PFSK-1 (cell line): Measurements from ENCODE around the gene CHMP6.

Source experiments
- POLR2AphosphoS5 ChIP-seq: IDR thresholded peaks from 2 replicates; pipeline ENCODE4 v1.6.1; 2012; ENCODE audit warnings: low read depth, mild to moderate bottlenecking, control low read depth, low read length, moderate library complexity
- SIN3A ChIP-seq: IDR thresholded peaks from 2 replicates; pipeline ENCODE4 v1.6.1; 2012; ENCODE audit warnings: mild to moderate bottlenecking, low read length, moderate library complexity, borderline replicate concordance; ENCODE audit not compliant: insufficient read depth
- TAF1 ChIP-seq: IDR thresholded peaks from 2 replicates; pipeline ENCODE4 v1.6.1; 2012; ENCODE audit warnings: low read length, control low read depth, borderline replicate concordance; ENCODE audit not compliant: insufficient read depth

DNA sequence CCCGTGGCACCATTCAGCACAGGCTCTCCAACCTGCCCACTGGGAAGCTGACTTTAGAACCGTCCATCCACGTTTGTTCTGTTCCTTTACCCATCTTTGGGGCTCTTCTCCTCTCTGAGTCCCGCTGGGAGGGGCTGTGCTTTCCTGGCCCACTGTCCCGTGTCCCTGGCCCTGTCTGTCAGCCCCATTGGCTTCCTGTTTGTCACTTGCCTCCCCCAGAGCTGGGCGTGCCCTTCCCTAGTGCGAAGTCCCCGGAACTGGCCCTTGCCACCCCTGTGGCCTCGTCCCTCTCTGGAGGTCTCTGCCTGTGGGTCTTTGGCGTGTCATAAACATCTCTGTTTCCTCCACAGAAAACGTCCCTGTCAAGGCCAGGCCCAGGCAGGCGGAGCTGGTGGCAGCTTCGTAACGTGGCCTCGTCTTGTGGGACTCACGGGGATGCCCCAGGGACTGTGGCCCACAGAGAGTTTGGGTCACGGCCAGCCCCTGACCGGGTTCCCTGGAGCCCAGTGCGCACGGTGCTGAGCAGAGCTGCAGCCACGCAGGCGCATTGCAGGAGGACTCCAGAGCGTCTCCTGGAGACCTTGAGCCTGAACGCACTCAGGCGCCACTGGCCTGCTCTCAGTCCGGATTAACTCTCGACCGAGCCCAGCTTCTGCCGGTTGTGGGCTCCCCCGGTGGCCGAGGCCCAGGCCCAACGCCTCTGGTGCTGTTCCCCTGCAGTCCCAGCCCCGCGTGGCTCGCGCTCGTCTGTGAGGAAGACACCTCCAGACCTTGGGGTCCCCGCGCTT lies 7.3 kb downstream of the CHMP6 start:
- TF ChIP-seq POLR2AphosphoS5 = no peak
- no peak for TF ChIP-seq TAF1
- TF ChIP-seq SIN3A = no peak
